GM21576 (cell line): ENCODE measurements around the gene RASAL1.

Experiments
- ATAC-seq: cut with Tn5 transposase; IDR thresholded peaks from one replicate; pipeline ENCODE4 v1.9.1; 2021; ENCODE audit warnings: mild to moderate bottlenecking, moderate library complexity; ENCODE audit not compliant: unreplicated experiment

Gene RASAL1

GRCh38 chr12:113135178-113136127, at the start of gene RASAL1:
Gene RASAL1, minus strand, starts transcription at chr12:113135761. Its CDS starts 299 bp downstream, at chr12:113135462.
- no peak for ATAC-seq

GRCh38 chr12:113184900-113185179, 49.3 kb upstream of the RASAL1 start:
- ATAC-seq: peak; percentile 74

GRCh38 chr12:113184098-113184899, 48.7 kb upstream of the RASAL1 start:
- peak; percentile 36 for ATAC-seq

- ATAC-seq: no peak
Observed at GRCh38 chr12:113183030-113183589, 47.5 kb upstream of the RASAL1 start.

GRCh38 chr12:113181975-113182374, 46.4 kb upstream of the RASAL1 start:
- no peak for ATAC-seq

GRCh38 chr12:113180333-113180732, 44.8 kb upstream of the RASAL1 start:
- no peak for ATAC-seq

- no peak for ATAC-seq
Observed at GRCh38 chr12:113179023-113179422, 43.5 kb upstream of the RASAL1 start.

GRCh38 chr12:113174461-113175384, 39.2 kb upstream of the RASAL1 start:
- no peak for ATAC-seq

GRCh38 chr12:113173081-113173698, 37.6 kb upstream of the RASAL1 start:
- peak; percentile 80 for ATAC-seq

GRCh38 chr12:113172185-113172584, 36.6 kb upstream of the RASAL1 start:
- no peak for ATAC-seq

GRCh38 chr12:113171543-113171942, 36.0 kb upstream of the RASAL1 start:
- no peak for ATAC-seq

- no peak for ATAC-seq
Observed at GRCh38 chr12:113170926-113171325, 35.4 kb upstream of the RASAL1 start.

GRCh38 chr12:113170457-113170856, 34.9 kb upstream of the RASAL1 start:
- no peak for ATAC-seq

GRCh38 chr12:113169697-113170096, 34.1 kb upstream of the RASAL1 start:
- ATAC-seq: no peak

- no peak for ATAC-seq
Observed at GRCh38 chr12:113167868-113168267, 32.3 kb upstream of the RASAL1 start.

GRCh38 chr12:113165521-113166450, 30.2 kb upstream of the RASAL1 start:
- ATAC-seq: no peak

GRCh38 chr12:113164014-113164413, 28.5 kb upstream of the RASAL1 start:
- ATAC-seq: no peak

GRCh38 chr12:113163030-113163360, 27.4 kb upstream of the RASAL1 start:
- ATAC-seq: no peak
